Esophagus muscularis mucosa (tissue), 4 donors: Measurements from ENCODE around the gene MYO1F. TPM values are rescaled to one million over a fixed set of nuclear protein-coding genes. Genes with fewer than 3 reads are reported as not detected.
A peak's percentile ranks its signal among the peaks of the same experiment; 100 is the strongest.

ENCODE experiments used
- DNase-seq: peaks from one replicate; pipeline ENCODE4 v3.0.0-alpha.2; 2017; ENCODE audit errors: extremely low spot score
- H3K27ac ChIP-seq, 4 donors: fragments of 200-600 bp; sonication (generic); replicated peaks in 1 of 4; 1 replicate in 3 of 4; 2 replicates in 1 of 4; pipeline ENCODE4 v1.5.1; 2016 to 2019; ENCODE audit warnings: mild to moderate bottlenecking in 1 of 4
- H3K27me3 ChIP-seq, 4 donors: fragments of 200-600 bp; sonication (generic); one replicate each; pipeline versions ENCODE4 v1.5.1 to v1.6.0; 2016 to 2019
- H3K36me3 ChIP-seq, 4 donors: fragments of 200-600 bp; sonication (generic); one replicate each; pipeline ENCODE4 v1.5.1; 2016 to 2019
- H3K4me1 ChIP-seq, 4 donors: fragments of 200-600 bp; sonication (generic); one replicate each; pipeline ENCODE4 v1.5.1; 2016 to 2019
- H3K4me3 ChIP-seq, 4 donors: fragments of 200-600 bp; sonication (generic); 1 replicate in 2 of 4; 2 replicates in 2 of 4; pipeline ENCODE4 v1.5.1; 2016 to 2019; ENCODE audit warnings: mild to moderate bottlenecking in 4 of 4, moderate library complexity in 1 of 4
- H3K9me3 ChIP-seq, 4 donors: fragments of 200-600 bp; sonication (generic); 1 replicate in 3 of 4; 2 replicates in 1 of 4; pipeline ENCODE4 v1.5.1; 2016 to 2019
- CTCF ChIP-seq, 3 experiments: fragments of 200-600 bp in 2 of 3; fragments of 450-650 bp in 1 of 3; sonication (generic) in 2 of 3; IDR thresholded peaks; one replicate each; pipeline ENCODE4 v1.5.1; 2017 to 2019; ENCODE audit warnings: antibody characterized with exemption in 3 of 3, mild to moderate bottlenecking in 2 of 3, moderate library complexity in 1 of 3
- EP300 ChIP-seq: sonication (generic); formaldehyde crosslinking; IDR thresholded peaks from one replicate; pipeline ENCODE4 v1.6.1; 2017; ENCODE audit warnings: antibody characterized with exemption
- POLR2A ChIP-seq: fragments of 450-650 bp; IDR thresholded peaks from one replicate; pipeline ENCODE4 v1.6.1; 2017; ENCODE audit warnings: antibody characterized with exemption, moderate library complexity, mild to moderate bottlenecking, low read depth
- POLR2AphosphoS5 ChIP-seq, 2 donors: sonication (generic); formaldehyde crosslinking; IDR thresholded peaks; one replicate each; pipeline ENCODE4 v1.6.1; 2017; ENCODE audit warnings: antibody characterized with exemption in 2 of 2
- WGBS: methylation state at CpG from one replicate; pipeline ENCODE4 v1.1.5; 2018; 5-methylcytosine and 5-hydroxymethylcytosine counted together
- intact Hi-C: fragments of 100-400 bp; cut with DNase I; formaldehyde crosslinking; loops from one replicate; pipeline ENCODE4 v1.15.1; 2023
- total RNA-seq, 4 donors: library from RNA; depleted of rRNA; stranded (reverse); fragments of >200 nt; gene quantifications; one replicate each; pipeline versions ENCODE4 v1.1.0 to v1.2.1, GENCODE V29; 2016

Gene MYO1F
- total RNA-seq, 4 donors from 2014 or later = 7.2 to 21.2 (median 13.3) TPM

GRCh38 chr19:8612807-8613171, 35.5 kb upstream of the MYO1F start:
- Histone ChIP-seq H3K4me1 (peaks cover 14 to 41% (median 35%) of the 10 kb centered on the region in 4 donors), H3K27ac (no peak overlapping the region), H3K36me3 (no peaks in the 10 kb centered on the region), H3K9me3 (no peaks in the 10 kb centered on the region), H3K4me3 (no peak overlapping the region), H3K27me3 (no peaks in the 10 kb centered on the region)
- no peak for DNase-seq
- 70% methylated on average over 5 of the region's 5 CpGs for WGBS
- intact Hi-C loops = no loop called here
- TF ChIP-seq CTCF (IDR thresholded peaks at IDR 0.05) (no peak), POLR2A (no peak), POLR2AphosphoS5 (IDR thresholded peaks at IDR 0.05) (no peak)

GRCh38 chr19:8611877-8612806, 34.9 kb upstream of the MYO1F start:
- no peaks in the 10 kb centered on the region for H3K27me3 ChIP-seq
- H3K4me1 ChIP-seq = peaks cover 14 to 47% (median 40%) of the 10 kb centered on the region in 4 donors
- no peak for TF ChIP-seq CTCF (IDR thresholded peaks at IDR 0.05)
- peak in 1 of 2 donors; percentile 18 for TF ChIP-seq POLR2AphosphoS5 (IDR thresholded peaks at IDR 0.05)
- intact Hi-C loops = no loop called here
- H3K27ac ChIP-seq = peak overlapping the region; percentile 77 to 84 (median 81)
- no peaks in the 10 kb centered on the region for H3K9me3 ChIP-seq
- H3K4me3 ChIP-seq = no peak overlapping the region
- H3K36me3 ChIP-seq = no peaks in the 10 kb centered on the region
- DNase-seq = no peak
- WGBS = 57% methylated on average over 11 of the region's 12 CpGs

GRCh38 chr19:8611391-8611876, 34.2 kb upstream of the MYO1F start:
- H3K27me3 ChIP-seq = no peaks in the 10 kb centered on the region
- WGBS = 45% methylated on average over 9 of the region's 18 CpGs
- intact Hi-C loops = no loop called here
- DNase-seq = no peak
- no peaks in the 10 kb centered on the region for H3K9me3 ChIP-seq
- peak overlapping the region; percentile 77 to 84 (median 81) for H3K27ac ChIP-seq
- no peak overlapping the region for H3K4me3 ChIP-seq
- no peaks in the 10 kb centered on the region for H3K36me3 ChIP-seq
- TF ChIP-seq CTCF (IDR thresholded peaks at IDR 0.05) = no peak
- TF ChIP-seq POLR2A = no peak
- no peak for TF ChIP-seq EP300
- TF ChIP-seq POLR2AphosphoS5 (IDR thresholded peaks at IDR 0.05) = no peak
- peaks cover 14 to 51% (median 43%) of the 10 kb centered on the region in 4 donors for H3K4me1 ChIP-seq

GRCh38 chr19:8610936-8611300, 33.7 kb upstream of the MYO1F start:
- intact Hi-C loops = no loop called here
- no CpG with 5 or more reads among the region's 9 CpGs for WGBS

More at GRCh38 chr19:8610936-8611300, 33.7 kb upstream of the MYO1F start:
- H3K27ac ChIP-seq = peak overlapping the region; percentile 77 to 84 (median 81)
- no peak for DNase-seq
- H3K36me3 ChIP-seq = no peaks in the 10 kb centered on the region
- peaks cover 14 to 51% (median 43%) of the 10 kb centered on the region in 4 donors for H3K4me1 ChIP-seq
- H3K4me3 ChIP-seq = peak overlapping the region; percentile 65 to 85 (median 69)
- H3K9me3 ChIP-seq = no peaks in the 10 kb centered on the region
- no peaks in the 10 kb centered on the region for H3K27me3 ChIP-seq
- TF ChIP-seq CTCF (IDR thresholded peaks at IDR 0.05) (no peak), POLR2AphosphoS5 (IDR thresholded peaks at IDR 0.05) (no peak), POLR2A (no peak), EP300 (no peak)
